Endometrial microvascular endothelial cells (primary cell): ENCODE results near the gene SLC38A5. TPM values are rescaled to one million over a fixed set of nuclear protein-coding genes. Genes with fewer than 3 reads are reported as not detected.
"Not testable (repeated sequence)": the region's sequence is repeated elsewhere in the genome, so short reads cannot be mapped to it uniquely, and the experiment has no call there.

Source experiments
- in situ Hi-C: cut with HindIII; loops from 2 replicates; pipeline ENCODE4 v1.10.0; 2017; ENCODE audit warnings: low sequenced_read_pairs, low pct_unique_long_range_greater_than_20kb; ENCODE audit errors: inconsistent ontology term
- total RNA-seq: library from RNA; depleted of rRNA; stranded (reverse); fragments of >200 nt; gene quantifications from one replicate; pipeline ENCODE4 v1.2.3, GENCODE V29; 2015; ENCODE audit errors: inconsistent ontology term

SLC38A5 gene
- total RNA-seq, 1 donor from 2014 or later: 39.5 TPM

GRCh38 chrX:48472851-48473703, 3.0 kb upstream of the SLC38A5 start:
- in situ Hi-C loops: no loop called here

GRCh38 chrX:48472225-48472624, 2.2 kb upstream of the SLC38A5 start:
- in situ Hi-C loops: no loop called here

GRCh38 chrX:48471504-48471903, 1.4 kb upstream of the SLC38A5 start:
- in situ Hi-C loops: no loop called here

- in situ Hi-C loops: no loop called here
These were observed 716 bp upstream of the SLC38A5 start for GRCh38 chrX:48470833-48471118.

GRCh38 chrX:48468693-48469691, 1.1 kb downstream of the SLC38A5 start:
- in situ Hi-C loops: no loop called here

GRCh38 chrX:48468247-48468671, 1.8 kb downstream of the SLC38A5 start:
- in situ Hi-C loops: no loop called here

GRCh38 chrX:48467281-48467761, 2.7 kb downstream of the SLC38A5 start:
- in situ Hi-C loops: no loop called here

GRCh38 chrX:48466696-48467095, 3.4 kb downstream of the SLC38A5 start:
- in situ Hi-C loops: no loop called here

GRCh38 chrX:48465336-48465933, 4.6 kb downstream of the SLC38A5 start:
- in situ Hi-C loops: no loop called here

- in situ Hi-C loops: no loop called here
These were observed 8.2 kb downstream of the SLC38A5 start for GRCh38 chrX:48461830-48462229.

GRCh38 chrX:48460606-48461005, 9.5 kb downstream of the SLC38A5 start:
- in situ Hi-C loops: no loop called here

GRCh38 chrX:48460031-48460430, 10.0 kb downstream of the SLC38A5 start:
- in situ Hi-C loops: no loop called here

GRCh38 chrX:48459483-48459882, 10.6 kb downstream of the SLC38A5 start:
- in situ Hi-C loops: no loop called here

- in situ Hi-C loops: no loop called here
These were observed 11.3 kb downstream of the SLC38A5 start for GRCh38 chrX:48458711-48459110.

- in situ Hi-C loops: no loop called here
These were observed 13.3 kb downstream of the SLC38A5 start for GRCh38 chrX:48456628-48457331.

- in situ Hi-C loops: no loop called here
These were observed 18.4 kb downstream of the SLC38A5 start for GRCh38 chrX:48451708-48452107.

GRCh38 chrX:48450076-48450475, 20.0 kb downstream of the SLC38A5 start:
- in situ Hi-C loops: no loop called here

GRCh38 chrX:48447201-48447600, 22.9 kb downstream of the SLC38A5 start:
- in situ Hi-C loops: not testable (repeated sequence)

GRCh38 chrX:48433713-48434112, 36.3 kb downstream of the SLC38A5 start:
- in situ Hi-C loops: not testable (repeated sequence)
